Muscle layer of colon (tissue), 2 donors: ENCODE measurements around the gene SNIP1.
"Not testable (repeated sequence)": the region's sequence is repeated elsewhere in the genome, so short reads cannot be mapped to it uniquely, and the experiment has no call there.

Source experiments
- H3K27ac ChIP-seq: one replicate; pipeline ENCODE4 v1.7.0; 2013; ENCODE audit warnings: low read depth, mild to moderate bottlenecking, low read length, moderate library complexity
- H3K27me3 ChIP-seq, 2 donors: one replicate each; pipeline ENCODE4 v1.7.0; 2013; ENCODE audit warnings: low read length in 2 of 2, mild to moderate bottlenecking in 2 of 2; ENCODE audit not compliant: insufficient read depth in 2 of 2, control insufficient read depth in 1 of 2
- H3K36me3 ChIP-seq: one replicate; pipeline ENCODE4 v1.7.0; 2013; ENCODE audit warnings: mild to moderate bottlenecking, low read length; ENCODE audit not compliant: insufficient read depth
- H3K4me1 ChIP-seq: one replicate; pipeline ENCODE4 v1.7.0; 2013; ENCODE audit warnings: mild to moderate bottlenecking, low read length; ENCODE audit not compliant: insufficient read depth
- H3K4me3 ChIP-seq, 2 donors: one replicate each; pipeline ENCODE4 v1.7.0; 2013; ENCODE audit warnings: low read length in 2 of 2, low read depth in 1 of 2, mild to moderate bottlenecking in 1 of 2, moderate library complexity in 1 of 2
- H3K9ac ChIP-seq: one replicate; pipeline ENCODE4 v1.7.0; 2013; ENCODE audit warnings: low read length
- H3K9me3 ChIP-seq: one replicate; pipeline ENCODE4 v1.7.0; 2013; ENCODE audit warnings: mild to moderate bottlenecking, low read length
- donor health status: abdominal sarcoma.
- donor health status: Adenocarcinoma of cecum.

Gene SNIP1

DNA sequence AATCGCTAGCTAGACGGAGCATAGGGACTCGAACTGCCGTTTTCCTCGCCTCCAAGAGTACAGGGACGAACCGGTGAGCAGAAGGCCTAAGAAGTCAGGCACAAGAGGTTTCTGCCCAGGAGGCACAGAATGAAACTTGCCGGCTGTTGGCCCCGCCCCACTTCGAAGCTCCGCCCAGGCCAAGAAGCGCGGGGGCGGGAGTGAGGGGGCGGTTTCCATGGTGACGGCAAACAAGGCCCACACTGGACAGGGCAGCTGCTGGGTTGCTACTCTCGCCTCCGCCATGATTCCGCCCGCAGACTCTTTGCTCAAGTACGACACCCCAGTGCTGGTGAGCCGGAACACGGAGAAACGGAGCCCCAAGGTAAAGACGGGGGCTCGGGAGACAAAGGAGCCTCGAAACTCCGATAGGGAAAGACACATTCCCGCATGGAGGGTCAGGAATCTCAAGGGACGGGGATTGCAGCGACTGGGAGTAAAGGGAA, 2.7 kb upstream of the SNIP1 start, which contains the start of gene DNALI1:
TSS of gene DNALI1 (plus strand) at position 229 of the 485 bp plus-strand sequence. CDS start at position 284, 55 bp downstream.
- Histone ChIP-seq H3K4me1 (peaks cover 35% of the 10 kb centered on the region), H3K9ac (no peak within 1 kb of the TSS), H3K27me3 (no peaks in the 10 kb centered on the region), H3K27ac (peak within 1 kb of the TSS; percentile 63), H3K36me3 (peaks cover 9% of the 10 kb centered on the region), H3K4me3 (peak within 1 kb of the TSS; percentile 56 to 80), H3K9me3 (no peaks in the 10 kb centered on the region)

DNA sequence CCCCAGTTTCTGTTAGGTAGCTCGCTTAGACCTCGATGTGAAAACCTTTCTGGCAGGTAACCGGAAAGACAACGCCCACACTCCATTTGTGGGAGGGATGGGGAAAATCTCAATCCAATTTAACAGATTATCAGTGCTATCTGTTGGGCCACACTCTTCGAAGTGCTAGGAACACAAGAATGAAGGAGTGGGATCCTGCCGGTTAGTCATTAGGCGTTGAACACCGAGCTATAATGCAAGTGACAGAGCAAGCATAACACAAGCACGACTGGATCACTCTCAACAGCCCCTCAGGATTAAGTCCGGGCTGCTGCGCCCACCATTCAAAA, 531 bp downstream of the SNIP1 start:
- Histone ChIP-seq H3K9ac (peak overlapping the region; percentile 82), H3K27ac (peak overlapping the region; percentile 62), H3K27me3 (no peaks in the 10 kb centered on the region), H3K9me3 (no peaks in the 10 kb centered on the region), H3K36me3 (peaks cover 20% of the 10 kb centered on the region), H3K4me3 (peak overlapping the region; percentile 36 to 96), H3K4me1 (peaks cover 35% of the 10 kb centered on the region)

DNA sequence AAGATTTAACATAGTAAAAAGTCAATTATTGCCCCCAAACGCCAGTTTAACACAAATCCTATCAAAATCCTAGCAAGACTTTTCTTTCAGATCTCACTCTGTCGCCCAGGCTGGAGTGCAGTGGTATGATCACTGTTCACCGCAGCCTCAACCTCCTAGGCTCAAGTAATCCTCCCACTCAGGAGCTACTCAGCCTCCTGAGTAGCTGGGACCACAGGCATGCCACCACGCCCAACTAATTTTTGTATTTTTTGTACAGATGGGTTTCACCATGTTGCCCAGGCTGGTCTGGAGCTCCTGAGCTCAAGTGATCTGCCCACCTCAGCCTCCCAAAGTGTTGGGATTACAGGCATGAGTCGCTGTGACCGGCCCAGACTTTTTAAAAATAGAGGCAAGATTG, 4.8 kb downstream of the SNIP1 start:
- Histone ChIP-seq H3K27ac (no peak overlapping the region), H3K36me3 (peaks cover 37% of the 10 kb centered on the region)

DNA sequence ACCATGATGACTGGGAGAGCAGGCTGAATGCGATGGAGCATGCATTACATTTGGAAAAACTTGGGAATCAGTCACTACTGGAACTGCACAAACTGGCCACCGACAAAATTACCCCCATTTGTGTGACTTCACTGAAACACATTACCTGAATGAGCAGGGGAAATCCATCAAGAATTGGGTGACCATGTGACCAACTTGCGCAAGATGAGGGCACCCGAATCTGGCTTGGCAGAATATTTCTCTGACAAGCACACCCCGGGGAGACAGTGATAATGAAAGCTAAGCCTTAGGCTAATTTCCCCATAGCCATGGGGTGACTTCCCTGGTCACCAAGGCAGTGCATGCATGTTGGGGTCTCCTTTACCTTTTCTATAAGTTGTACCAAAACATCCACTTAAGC, 9.1 kb downstream of the SNIP1 start:
- Histone ChIP-seq H3K9me3 (no peaks in the 10 kb centered on the region), H3K4me1 (no peaks in the 10 kb centered on the region), H3K36me3 (peaks cover 41% of the 10 kb centered on the region), H3K9ac (no peak overlapping the region), H3K27me3 (no peaks in the 10 kb centered on the region), H3K4me3 (no peak overlapping the region), H3K27ac (no peak overlapping the region)

More for the DNA sequence above, 4.8 kb downstream of the SNIP1 start:
- no peaks in the 10 kb centered on the region for H3K9me3 ChIP-seq
- no peak overlapping the region for H3K4me3 ChIP-seq
- H3K4me1 ChIP-seq: peaks cover 16% of the 10 kb centered on the region
- H3K27me3 ChIP-seq: no peaks in the 10 kb centered on the region
- no peak overlapping the region for H3K9ac ChIP-seq

DNA sequence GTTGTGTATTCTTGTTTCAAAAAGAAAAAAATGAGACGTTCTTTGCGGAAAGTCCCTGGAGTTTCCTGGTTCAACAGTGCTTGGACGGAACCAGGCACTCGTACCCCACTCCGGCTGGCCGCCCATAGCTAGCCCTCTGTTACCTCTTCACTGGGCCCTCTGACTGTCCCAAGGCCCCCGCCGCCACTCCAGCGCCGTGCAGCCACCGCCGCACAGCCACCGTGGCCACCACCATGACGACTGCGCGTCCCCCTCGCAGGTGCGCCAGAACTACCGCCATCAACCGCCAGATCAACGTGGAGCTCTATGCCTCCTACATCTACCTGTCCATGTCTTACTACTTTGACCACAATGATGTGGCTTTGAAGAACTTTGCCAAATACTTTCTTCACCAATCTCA, 9.6 kb downstream of the SNIP1 start:
- Histone ChIP-seq H3K27me3 (no peaks in the 10 kb centered on the region), H3K4me3 (no peak overlapping the region), H3K4me1 (no peaks in the 10 kb centered on the region), H3K36me3 (peaks cover 40% of the 10 kb centered on the region), H3K9ac (no peak overlapping the region), H3K27ac (no peak overlapping the region), H3K9me3 (no peaks in the 10 kb centered on the region)

DNA sequence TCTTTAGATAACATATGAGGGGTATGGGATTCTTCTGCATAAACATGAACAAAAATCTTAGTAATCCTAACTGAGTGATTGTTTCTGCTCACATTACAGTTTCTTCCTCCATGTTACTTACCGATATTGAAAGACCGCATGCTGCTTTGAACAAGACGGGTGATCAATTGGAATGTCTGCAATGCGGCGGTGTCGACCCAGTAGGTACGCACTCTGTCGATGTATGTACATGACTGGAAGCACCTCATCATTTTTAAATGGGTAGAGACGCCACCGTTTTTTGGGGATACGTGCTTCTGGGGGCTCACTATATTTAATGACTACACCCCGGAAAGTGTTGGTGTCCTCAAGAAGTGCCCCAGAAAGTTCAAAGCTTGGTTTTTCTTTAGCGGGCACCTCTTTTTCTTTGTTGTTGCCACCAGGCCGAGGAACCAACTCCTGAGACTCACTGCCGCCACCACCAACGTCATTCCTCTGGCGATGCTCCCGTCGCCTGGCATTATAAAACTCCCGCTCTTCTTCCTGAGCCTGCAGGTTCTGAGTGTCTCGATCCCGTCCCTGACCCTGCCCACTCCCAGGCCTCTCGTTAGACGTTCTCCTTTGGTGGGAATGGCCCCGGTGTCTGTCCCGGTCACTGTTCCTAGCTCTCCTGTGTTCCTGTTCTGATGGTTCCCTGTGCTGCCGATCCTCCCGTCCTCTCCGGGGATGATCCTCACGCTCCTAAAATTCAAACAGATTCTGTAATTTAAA, 13.9 kb downstream of the SNIP1 start:
- Histone ChIP-seq H3K4me3 (no peak overlapping the region), H3K36me3 (peaks cover 63% of the 10 kb centered on the region), H3K27ac (no peak overlapping the region), H3K4me1 (no peaks in the 10 kb centered on the region), H3K9ac (no peak overlapping the region), H3K27me3 (no peaks in the 10 kb centered on the region), H3K9me3 (no peaks in the 10 kb centered on the region)

DNA sequence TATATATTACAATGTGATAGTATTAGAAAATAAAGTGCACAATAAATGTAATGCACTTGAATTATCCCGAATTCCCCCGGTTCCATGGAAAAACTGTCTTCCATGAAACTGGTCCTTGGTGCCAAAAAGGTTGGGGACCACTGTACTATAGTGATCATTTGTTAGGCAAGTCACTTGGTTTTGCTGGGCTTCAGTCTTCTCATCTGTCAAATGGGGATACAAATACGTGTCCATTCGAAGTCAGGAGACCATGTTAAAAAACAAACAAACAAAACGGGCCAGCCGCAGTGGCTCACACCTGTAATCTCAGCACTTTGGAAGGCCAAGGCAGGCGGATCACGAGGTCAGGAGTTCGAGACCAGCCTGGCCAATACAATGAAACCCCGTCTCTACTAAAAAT, 14.9 kb downstream of the SNIP1 start:
- H3K4me1 ChIP-seq, H3K4me3 ChIP-seq, H3K9ac ChIP-seq, H3K9me3 ChIP-seq, H3K27me3 ChIP-seq, H3K27ac ChIP-seq: not testable (repeated sequence)
- peaks cover 53% of the 10 kb centered on the region for H3K36me3 ChIP-seq

DNA sequence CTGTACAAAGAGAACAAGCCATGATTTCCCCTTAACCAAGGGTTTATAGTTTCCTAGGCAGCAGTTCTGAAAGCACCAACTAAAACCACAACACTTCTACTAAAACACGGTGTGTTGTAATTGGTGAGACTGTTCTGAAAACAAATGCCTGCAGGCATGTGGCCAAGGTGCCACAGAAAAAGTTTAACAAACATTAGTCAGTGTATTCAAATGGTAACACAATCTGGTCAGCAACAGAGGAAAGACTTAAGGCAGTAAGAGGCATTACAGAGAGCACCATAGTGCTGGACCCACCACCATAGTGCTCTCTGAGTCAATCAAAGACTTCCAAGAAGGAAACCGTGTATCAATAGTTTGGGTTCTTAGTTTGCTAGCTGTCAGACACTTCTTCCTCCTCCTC, 16.7 kb downstream of the SNIP1 start:
- Histone ChIP-seq H3K27me3 (no peaks in the 10 kb centered on the region), H3K9ac (no peak overlapping the region), H3K36me3 (peaks cover 48% of the 10 kb centered on the region), H3K9me3 (no peaks in the 10 kb centered on the region), H3K4me3 (no peak overlapping the region), H3K4me1 (peaks cover 13% of the 10 kb centered on the region), H3K27ac (no peak overlapping the region)

DNA sequence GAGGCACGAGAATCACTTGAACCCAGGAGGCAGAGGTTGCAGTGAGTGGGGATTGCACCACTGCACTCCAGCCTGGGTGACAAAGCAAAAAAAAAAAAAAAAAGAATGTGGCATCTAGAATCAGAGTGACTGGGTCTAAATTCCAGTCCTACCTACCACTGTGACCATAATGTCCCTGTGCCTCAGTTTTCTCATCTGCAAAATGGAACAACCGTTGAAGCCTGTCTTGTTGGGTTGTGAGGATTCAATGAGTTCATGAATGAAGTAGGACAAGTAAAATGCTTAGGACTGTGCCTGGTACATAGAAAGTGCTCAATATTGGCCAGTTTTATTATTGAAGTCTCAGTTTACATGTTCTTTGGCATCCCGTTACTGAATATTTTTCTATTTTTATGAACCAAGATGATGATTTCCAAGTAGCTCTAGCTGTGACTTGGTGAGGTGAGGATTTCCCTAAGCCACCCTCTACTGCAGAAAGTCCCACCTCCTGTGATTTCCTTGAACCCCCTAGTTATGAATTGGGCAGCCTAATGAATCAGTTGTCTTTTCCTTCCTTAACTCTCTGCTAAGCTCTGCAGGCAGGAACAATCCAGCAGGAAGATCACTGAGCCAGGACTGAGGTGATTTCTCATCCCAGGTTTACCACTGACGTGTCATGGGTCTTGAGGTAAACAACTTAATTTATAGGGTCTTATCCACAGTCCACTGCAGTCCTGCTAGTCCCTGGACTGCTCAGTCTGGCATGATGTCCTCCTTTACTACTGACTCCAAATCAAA, 20.6 kb downstream of the SNIP1 start:
- Histone ChIP-seq H3K27me3 (no peaks in the 10 kb centered on the region), H3K36me3 (peaks cover 25% of the 10 kb centered on the region), H3K27ac (no peak overlapping the region), H3K4me1 (peaks cover 13% of the 10 kb centered on the region), H3K9me3 (no peaks in the 10 kb centered on the region), H3K9ac (no peak overlapping the region), H3K4me3 (no peak overlapping the region)

DNA sequence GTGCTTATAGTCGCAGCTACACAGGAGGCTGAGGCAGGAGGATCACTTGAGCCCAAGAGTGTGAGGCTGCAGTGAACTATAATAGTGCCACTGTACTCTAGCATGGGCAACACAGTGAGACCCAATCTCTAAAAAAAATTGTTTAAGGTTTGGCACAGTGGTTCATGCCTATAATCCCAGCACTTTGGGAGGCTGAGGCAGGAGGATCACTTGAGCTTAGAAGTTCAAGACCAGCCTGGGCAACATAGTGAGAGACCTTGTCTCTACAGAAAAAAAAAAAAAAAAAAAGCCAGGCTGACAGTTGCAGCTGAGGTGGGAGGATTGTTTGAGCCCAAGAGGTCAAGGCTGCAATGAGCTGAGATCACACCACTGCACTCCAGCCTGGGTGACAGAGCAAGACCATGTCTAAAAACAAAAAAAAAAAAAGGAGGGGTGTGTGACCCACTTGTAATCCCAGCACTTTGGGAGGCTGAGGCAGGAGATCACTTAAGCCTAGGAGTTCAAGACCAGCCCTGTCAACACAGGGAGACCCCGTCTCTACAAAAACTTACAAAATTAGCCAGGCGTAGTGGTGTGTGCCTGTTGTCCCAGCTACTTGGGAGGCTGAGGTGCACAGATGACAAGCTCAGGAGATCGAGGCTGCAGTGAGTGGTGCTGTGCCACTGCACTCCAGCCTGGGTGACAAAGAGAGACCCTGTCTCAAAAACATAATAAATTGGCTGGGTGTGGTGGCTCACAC, 21.5 kb downstream of the SNIP1 start:
- Histone ChIP-seq H3K36me3 (peaks cover 17% of the 10 kb centered on the region), H3K4me1 (peaks cover 13% of the 10 kb centered on the region)
- not testable (repeated sequence) for H3K9me3 ChIP-seq, H3K27me3 ChIP-seq, H3K27ac ChIP-seq, H3K9ac ChIP-seq, H3K4me3 ChIP-seq

DNA sequence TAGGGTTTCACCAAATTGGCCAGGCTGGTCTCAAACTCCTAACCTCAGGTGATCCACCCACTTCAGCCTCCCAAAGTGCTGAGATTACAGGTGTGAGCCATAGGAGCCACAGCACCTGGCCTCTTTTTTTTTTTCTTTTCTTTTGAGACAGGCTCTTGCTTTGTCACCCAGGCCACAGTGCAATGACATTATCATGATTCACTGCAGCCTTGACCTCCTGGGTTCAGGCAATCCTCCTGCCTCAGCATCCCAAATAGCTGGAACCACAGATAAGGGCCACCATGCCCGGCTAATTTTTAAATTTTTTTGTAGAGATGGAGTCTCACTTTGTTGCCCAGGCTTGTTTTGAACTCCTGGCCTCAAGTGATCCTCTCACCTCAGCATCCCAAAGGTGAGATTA, 24.2 kb downstream of the SNIP1 start:
- not testable (repeated sequence) for H3K4me3 ChIP-seq, H3K27me3 ChIP-seq, H3K9ac ChIP-seq, H3K27ac ChIP-seq, H3K9me3 ChIP-seq, H3K36me3 ChIP-seq
- H3K4me1 ChIP-seq: peaks cover 13% of the 10 kb centered on the region
